ENCODE results near the gene STMND1.
A peak's percentile ranks its signal among the peaks of the same experiment; 100 is the strongest.

The STMND1 gene

GRCh38 chr6:17086469-17086868, 15.4 kb upstream of the STMND1 start:
- Histone ChIP-seq H4K20me1 (ENCODE audit: low read depth, low read length) (no peaks in the 10 kb centered on the region), H2AFZ (ENCODE audit: low read depth, low read length, severe bottlenecking) (no peak overlapping the region), H3K27me3 (ENCODE audit: low read length) (no peaks in the 10 kb centered on the region), H3F3A (ENCODE audit: insufficient read depth) (no peaks in the 10 kb centered on the region), H3K4me3 (ENCODE audit: insufficient read depth, low read length, poor library complexity, severe bottlenecking) (no peak overlapping the region), H3K36me3 (ENCODE audit: low read length) (no peaks in the 10 kb centered on the region), H3K9me2 (replicated peaks; ENCODE audit: insufficient read depth, low read length) (no peaks in the 10 kb centered on the region), H3K4me2 (ENCODE audit: low read depth, low read length, poor library complexity, severe bottlenecking) (no peak overlapping the region), H3K9ac (ENCODE audit: low read length) (no peak overlapping the region), H3K9me3 (ENCODE audit: insufficient read depth, low read length) (no peaks in the 10 kb centered on the region), H3K27ac (ENCODE audit: low read depth, low read length) (no peak overlapping the region), H3K79me2 (ENCODE audit: insufficient read depth, low read length) (no peaks in the 10 kb centered on the region)
- TF ChIP-seq CTCF (IDR thresholded peaks at IDR 0.05; ENCODE audit: insufficient read depth, low read length, poor library complexity, severe bottlenecking) (peak; percentile 62), EZH2phosphoT487 (conservative IDR thresholded peaks at IDR 0.05; ENCODE audit: low read length) (no peak)

DNA sequence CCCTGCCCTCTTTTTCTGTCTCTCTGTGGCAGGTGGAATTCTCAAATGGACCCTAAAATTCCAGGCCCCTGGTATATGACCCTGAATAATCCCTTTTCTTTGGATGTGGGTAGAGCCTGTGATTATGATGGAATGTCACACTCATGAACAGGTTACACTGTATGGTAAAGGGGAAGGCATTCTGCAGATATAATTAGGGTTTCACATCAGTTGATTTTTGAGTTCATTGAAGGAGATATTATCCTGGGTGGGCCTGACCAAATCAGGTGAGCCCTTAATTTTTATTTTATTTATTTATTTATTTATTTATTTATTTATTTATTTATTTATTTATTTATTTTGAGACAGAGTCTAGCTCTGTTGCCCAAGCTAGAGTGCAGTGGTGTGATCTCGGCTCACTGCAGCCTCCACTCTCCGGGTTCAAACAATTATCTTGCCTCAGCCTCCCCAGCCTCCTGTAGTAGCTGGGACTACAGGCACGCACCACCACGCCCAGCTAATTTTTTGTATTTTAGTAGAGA, 13.7 kb upstream of the STMND1 start:
- Histone ChIP-seq H2AFZ (ENCODE audit: low read depth, low read length, severe bottlenecking) (no peak overlapping the region), H3K4me3 (ENCODE audit: insufficient read depth, low read length, poor library complexity, severe bottlenecking) (no peak overlapping the region), H3K4me2 (ENCODE audit: low read depth, low read length, poor library complexity, severe bottlenecking) (no peak overlapping the region), H3K79me2 (ENCODE audit: insufficient read depth, low read length) (no peaks in the 10 kb centered on the region), H3K9ac (ENCODE audit: low read length) (no peak overlapping the region), H3K27me3 (ENCODE audit: low read length) (no peaks in the 10 kb centered on the region), H3K9me2 (replicated peaks; ENCODE audit: insufficient read depth, low read length) (no peaks in the 10 kb centered on the region), H3K9me3 (ENCODE audit: insufficient read depth, low read length) (no peaks in the 10 kb centered on the region), H3K27ac (ENCODE audit: low read depth, low read length) (no peak overlapping the region), H3F3A (ENCODE audit: insufficient read depth) (no peaks in the 10 kb centered on the region), H3K36me3 (ENCODE audit: low read length) (no peaks in the 10 kb centered on the region), H4K20me1 (ENCODE audit: low read depth, low read length) (no peaks in the 10 kb centered on the region)
- no peak for TF ChIP-seq CTCF (IDR thresholded peaks at IDR 0.05; ENCODE audit: insufficient read depth, low read length, poor library complexity, severe bottlenecking)
- TF ChIP-seq EZH2phosphoT487 (conservative IDR thresholded peaks at IDR 0.05; ENCODE audit: low read length): no peak

GRCh38 chr6:17091122-17091521, 10.7 kb upstream of the STMND1 start:
- Histone ChIP-seq H2AFZ (ENCODE audit: low read depth, low read length, severe bottlenecking) (no peak overlapping the region), H3K9me2 (replicated peaks; ENCODE audit: insufficient read depth, low read length) (no peaks in the 10 kb centered on the region), H3K36me3 (ENCODE audit: low read length) (no peaks in the 10 kb centered on the region), H3K4me2 (ENCODE audit: low read depth, low read length, poor library complexity, severe bottlenecking) (no peak overlapping the region), H3K9ac (ENCODE audit: low read length) (no peak overlapping the region), H3K79me2 (ENCODE audit: insufficient read depth, low read length) (no peaks in the 10 kb centered on the region), H3K9me3 (ENCODE audit: insufficient read depth, low read length) (no peaks in the 10 kb centered on the region), H4K20me1 (ENCODE audit: low read depth, low read length) (no peaks in the 10 kb centered on the region), H3K4me3 (ENCODE audit: insufficient read depth, low read length, poor library complexity, severe bottlenecking) (no peak overlapping the region), H3F3A (ENCODE audit: insufficient read depth) (no peaks in the 10 kb centered on the region), H3K27ac (ENCODE audit: low read depth, low read length) (no peak overlapping the region), H3K27me3 (ENCODE audit: low read length) (no peaks in the 10 kb centered on the region)
- TF ChIP-seq CTCF (IDR thresholded peaks at IDR 0.05; ENCODE audit: insufficient read depth, low read length, poor library complexity, severe bottlenecking) (no peak), EZH2phosphoT487 (conservative IDR thresholded peaks at IDR 0.05; ENCODE audit: low read length) (no peak)
